Osteocyte (in vitro differentiated cells): ENCODE data around the gene GPS1. TPM values are rescaled to one million over a fixed set of nuclear protein-coding genes. Genes with fewer than 3 reads are reported as not detected.

ENCODE experiments used
- DNase-seq: peaks from one replicate; pipeline ENCODE4 v3.0.0; 2021; ENCODE audit warnings: mixed read lengths; ENCODE audit not compliant: unreplicated experiment; ENCODE audit errors: extremely low spot score
- H3K27ac Mint-ChIP-seq: one replicate; pipeline ENCODE4 v1.8.0; 2021; ENCODE audit warnings: mild to moderate bottlenecking, mixed read lengths; ENCODE audit not compliant: unreplicated experiment
- H3K27me3 Mint-ChIP-seq: one replicate; pipeline ENCODE4 v1.8.0; 2021; ENCODE audit warnings: mixed read lengths; ENCODE audit not compliant: unreplicated experiment
- H3K36me3 Mint-ChIP-seq: one replicate; pipeline ENCODE4 v1.8.0; 2021; ENCODE audit warnings: mixed read lengths; ENCODE audit not compliant: unreplicated experiment
- H3K4me1 Mint-ChIP-seq: one replicate; pipeline ENCODE4 v1.8.0; 2021; ENCODE audit warnings: mixed read lengths; ENCODE audit not compliant: unreplicated experiment
- H3K4me3 Mint-ChIP-seq: one replicate; pipeline ENCODE4 v1.8.0; 2021; ENCODE audit warnings: mild to moderate bottlenecking, moderate library complexity, mixed read lengths; ENCODE audit not compliant: unreplicated experiment
- H3K9me3 Mint-ChIP-seq: one replicate; pipeline ENCODE4 v1.8.0; 2021; ENCODE audit warnings: mixed read lengths; ENCODE audit not compliant: unreplicated experiment
- CTCF ChIP-seq: fragments of 200-600 bp; sonication (generic); IDR thresholded peaks from 2 replicates; pipeline ENCODE4 v1.5.0; 2021; ENCODE audit warnings: antibody characterized with exemption, mild to moderate bottlenecking, moderate library complexity
- total RNA-seq: library from RNA; stranded (reverse); gene quantifications from 2 replicates; pipeline ENCODE4 v1.2.1, GENCODE V29; 2021

Gene GPS1
- total RNA-seq, 1 donor from 2014 or later: 108 TPM

GRCh38 chr17:82061047-82061925, 9.6 kb downstream of the GPS1 start:
- Mint-ChIP-seq H3K9me3 (no peaks in the 10 kb centered on the region), H3K4me1 (peaks cover 7% of the 10 kb centered on the region), H3K36me3 (peaks cover 10% of the 10 kb centered on the region), H3K27ac (no peak overlapping the region), H3K4me3 (no peak overlapping the region), H3K27me3 (no peaks in the 10 kb centered on the region)
- DNase-seq: no peak
- no peak for TF ChIP-seq CTCF

GRCh38 chr17:82062076-82062983, 10.6 kb downstream of the GPS1 start:
- Mint-ChIP-seq H3K27ac (no peak overlapping the region), H3K27me3 (no peaks in the 10 kb centered on the region)

DNA sequence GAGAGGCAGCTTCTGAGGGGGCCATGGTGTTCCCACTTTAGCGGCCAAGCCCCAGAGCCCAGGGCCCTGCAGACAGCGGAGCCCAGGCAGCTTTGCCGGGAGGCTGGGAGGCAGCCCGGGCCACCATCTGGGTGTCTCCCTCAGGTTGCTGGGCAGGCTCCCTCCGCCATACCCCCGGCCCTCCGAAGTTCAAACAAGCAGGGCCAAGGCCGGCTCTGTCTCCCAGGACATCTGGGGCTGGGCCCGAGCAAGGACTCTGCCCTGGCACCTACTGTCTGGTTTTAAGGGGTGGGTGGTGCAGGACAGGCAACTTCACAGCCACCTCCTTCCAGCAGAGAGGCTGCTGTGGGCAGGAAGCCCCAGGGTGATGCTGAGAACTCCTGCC, 11.3 kb downstream of the GPS1 start:
- Mint-ChIP-seq H3K27me3 (no peaks in the 10 kb centered on the region), H3K4me3 (no peak overlapping the region), H3K9me3 (no peaks in the 10 kb centered on the region), H3K27ac (no peak overlapping the region), H3K36me3 (peaks cover 6% of the 10 kb centered on the region), H3K4me1 (peaks cover 7% of the 10 kb centered on the region)
- no peak for DNase-seq
- TF ChIP-seq CTCF: no peak

More at GRCh38 chr17:82062076-82062983, 10.6 kb downstream of the GPS1 start:
- no peak for DNase-seq
- no peak for TF ChIP-seq CTCF
- peaks cover 7% of the 10 kb centered on the region for H3K4me1 Mint-ChIP-seq
- H3K36me3 Mint-ChIP-seq: peaks cover 10% of the 10 kb centered on the region
- no peaks in the 10 kb centered on the region for H3K9me3 Mint-ChIP-seq
- H3K4me3 Mint-ChIP-seq: no peak overlapping the region

GRCh38 chr17:82063424-82064415, 12.0 kb downstream of the GPS1 start:
- no peak for DNase-seq
- Mint-ChIP-seq H3K27ac (no peak overlapping the region), H3K36me3 (peaks cover 5% of the 10 kb centered on the region), H3K27me3 (no peaks in the 10 kb centered on the region), H3K9me3 (no peaks in the 10 kb centered on the region), H3K4me1 (peaks cover 7% of the 10 kb centered on the region), H3K4me3 (peak overlapping the region; percentile 63)
- TF ChIP-seq CTCF: no peak
